Renal cortex interstitium (tissue), 11 donors: ENCODE data around the gene RSU1. TPM values are rescaled to one million over a fixed set of nuclear protein-coding genes. Genes with fewer than 3 reads are reported as not detected.

Experiments used
- DNase-seq, 11 donors: peaks; one replicate each; pipeline ENCODE4 v3.0.0-alpha.2; 2013; ENCODE audit warnings: low read depth in 9 of 11, low spot score in 4 of 11; ENCODE audit errors: extremely low read depth in 1 of 11
- polyA plus RNA-seq, 3 donors: library from polyadenylated mRNA; unstranded; fragments of 120-200 nt; gene quantifications; one replicate each; pipeline ENCODE4 v1.2.1, GENCODE V29; 2013; ENCODE audit not compliant: insufficient read length in 3 of 3

Gene RSU1
- polyA plus RNA-seq, 3 donors = 66.5 to 71.2 (median 68.3) TPM

DNA sequence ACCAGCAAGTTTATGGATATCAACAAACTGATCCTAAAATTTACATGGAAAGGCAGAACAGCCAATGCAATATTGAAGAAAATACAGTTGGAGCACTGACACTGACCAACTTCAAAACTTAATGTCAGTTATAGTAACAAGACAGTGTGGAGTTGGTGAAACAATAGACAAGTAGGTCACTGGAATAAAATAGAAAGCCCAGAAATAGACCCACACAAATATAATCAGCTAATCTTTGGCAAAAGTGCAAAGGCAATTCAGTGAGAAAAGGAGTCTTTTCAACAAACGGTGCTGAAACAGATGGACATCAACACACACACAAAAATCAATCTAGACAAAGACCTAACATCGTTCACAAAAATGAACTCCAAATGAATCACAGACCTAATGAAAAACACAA lies 13.8 kb downstream of the RSU1 start:
- no peak for DNase-seq

DNA sequence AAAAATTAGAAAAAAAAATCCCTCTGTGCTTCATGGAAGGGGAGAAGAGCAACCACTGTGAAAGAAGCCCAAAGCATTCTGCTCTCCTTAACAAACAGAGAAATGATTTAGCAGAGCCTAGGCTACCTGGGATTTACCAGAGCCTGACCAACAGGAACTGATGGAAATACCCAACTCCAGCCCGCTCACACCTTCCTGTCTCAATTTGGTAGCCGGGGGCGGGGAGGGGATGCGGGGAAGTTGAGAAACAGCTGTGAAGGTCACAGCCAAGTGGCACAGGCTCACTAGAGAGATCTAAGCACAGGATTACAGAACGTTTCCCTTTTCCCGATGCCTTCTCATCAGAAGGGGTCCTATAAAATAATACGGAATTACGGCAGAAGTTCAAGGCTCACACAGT lies 17.6 kb downstream of the RSU1 start:
- no peak for DNase-seq

DNA sequence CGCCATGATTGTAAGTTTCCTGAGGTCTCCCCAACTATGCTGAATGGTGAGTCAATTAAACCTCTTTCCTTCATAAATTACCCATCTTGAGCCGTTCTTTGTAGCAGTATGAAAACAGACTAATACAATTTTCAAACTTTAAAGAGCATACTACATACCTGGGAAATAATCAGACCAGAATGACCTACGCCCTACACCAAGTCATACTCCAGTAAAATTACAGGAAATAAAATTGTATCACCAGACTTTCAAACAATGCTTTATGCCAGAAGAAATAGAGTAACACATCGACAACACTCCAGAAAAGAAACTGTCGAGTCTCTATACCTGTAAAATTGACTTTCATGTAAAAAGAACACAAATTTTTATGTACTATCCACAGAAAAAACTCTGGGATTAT lies 18.7 kb downstream of the RSU1 start:
- DNase-seq = no peak

DNA sequence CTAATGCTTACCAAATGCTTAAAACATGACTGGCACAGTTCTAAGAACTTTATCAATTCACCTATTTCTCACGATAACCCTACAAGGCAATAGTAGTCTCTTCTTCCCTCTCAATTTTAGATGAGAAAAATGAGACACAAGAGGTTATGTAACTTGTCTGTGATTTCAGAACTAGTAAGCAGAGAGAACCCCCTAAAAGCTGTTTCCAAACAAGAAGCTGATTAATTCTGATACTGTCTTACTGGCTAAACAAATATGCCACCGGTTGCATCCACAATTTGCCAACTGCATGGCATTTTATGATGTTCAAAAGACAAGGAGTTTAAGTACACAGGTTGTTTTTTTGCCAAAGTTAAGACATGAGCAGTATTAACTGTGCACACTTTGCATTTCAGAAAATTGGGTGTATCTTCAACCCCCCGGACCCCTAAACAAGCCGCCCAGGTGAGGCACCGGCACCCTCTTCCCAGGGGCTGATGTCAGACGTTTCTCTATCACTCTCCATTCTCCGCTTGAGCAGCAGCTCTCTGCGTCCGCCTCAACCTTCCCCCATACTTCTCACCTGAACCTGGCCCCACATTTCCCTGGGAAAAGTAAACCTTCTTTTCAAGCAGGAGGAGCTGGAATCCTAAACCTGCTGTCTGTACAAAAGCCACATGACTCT lies 21.7 kb downstream of the RSU1 start:
- DNase-seq = no peak

DNA sequence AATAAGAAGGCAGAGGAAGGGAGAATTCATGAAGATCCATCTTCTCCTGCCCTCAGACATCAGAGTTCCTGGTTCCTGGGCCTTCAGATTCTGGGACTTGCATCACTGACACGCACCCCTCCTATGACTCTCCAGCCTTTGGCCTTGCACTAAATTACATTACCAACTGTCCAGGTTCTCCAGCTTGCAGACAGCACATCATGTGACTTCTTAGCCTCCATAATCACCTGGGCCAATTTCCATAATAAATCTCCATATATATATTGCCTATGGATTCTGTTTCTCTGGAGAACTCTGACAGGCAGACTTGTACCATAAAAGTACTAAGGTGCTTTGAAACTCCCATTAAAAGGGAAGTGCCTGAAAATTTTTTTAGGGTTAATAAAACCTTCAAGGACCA lies 23.2 kb downstream of the RSU1 start:
- DNase-seq = no peak

DNA sequence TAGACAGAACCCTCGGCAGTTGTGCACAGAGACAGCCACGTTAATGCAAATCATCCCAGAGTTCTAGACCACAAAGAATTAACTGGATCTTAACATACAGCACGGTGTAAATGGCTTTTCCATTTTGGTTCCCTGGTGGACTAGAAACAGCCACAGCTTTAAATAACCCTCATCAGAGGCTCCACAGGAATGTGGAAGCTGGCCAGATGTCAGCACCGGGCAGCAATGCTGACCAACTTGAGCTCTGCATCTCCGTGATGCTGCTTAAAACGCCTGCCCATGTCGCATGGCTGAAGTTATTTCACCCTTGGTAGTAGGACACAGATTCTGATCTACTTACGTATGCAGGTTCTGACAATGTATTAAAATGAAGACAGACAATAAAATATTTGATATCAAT lies 24.5 kb downstream of the RSU1 start:
- no peak for DNase-seq

DNA sequence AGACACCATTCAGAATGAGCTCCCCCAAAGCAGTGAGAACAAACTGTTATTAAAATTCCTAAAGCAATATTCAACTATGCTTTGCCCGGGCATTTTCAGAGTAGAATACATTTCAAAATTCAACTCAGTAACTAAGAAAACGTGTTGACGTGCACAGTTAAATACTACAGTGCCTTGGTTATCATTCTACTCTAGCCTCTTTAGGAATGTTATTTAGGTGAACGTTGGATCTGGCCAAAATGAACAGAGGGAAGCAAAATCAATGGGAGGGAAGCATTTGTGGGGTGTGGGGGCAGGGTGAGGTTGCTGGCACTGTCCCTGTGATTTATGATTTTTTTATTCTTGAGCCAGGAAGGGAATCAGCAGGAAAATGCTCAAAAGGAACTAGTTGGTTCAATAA lies 27.5 kb downstream of the RSU1 start:
- DNase-seq = no peak

DNA sequence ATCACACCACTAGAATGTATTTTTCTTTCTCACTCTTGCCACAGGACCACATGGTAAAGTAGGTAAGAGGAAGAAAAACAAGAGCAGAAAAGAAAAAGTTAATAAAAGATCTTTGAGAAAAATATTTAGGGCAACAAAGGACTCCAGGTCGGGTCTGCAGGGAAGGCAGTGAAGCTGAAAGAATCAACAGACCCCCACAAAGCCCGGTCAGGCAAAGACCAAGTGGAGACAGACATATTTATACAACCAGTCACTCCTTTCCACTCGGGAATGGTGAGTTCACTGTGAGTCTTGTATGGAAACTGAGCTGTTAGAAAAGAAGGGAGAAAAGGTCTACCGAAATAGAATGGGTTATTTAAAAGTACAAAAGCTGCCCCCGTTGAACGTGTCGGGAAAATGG lies 28.0 kb downstream of the RSU1 start:
- no peak for DNase-seq

DNA sequence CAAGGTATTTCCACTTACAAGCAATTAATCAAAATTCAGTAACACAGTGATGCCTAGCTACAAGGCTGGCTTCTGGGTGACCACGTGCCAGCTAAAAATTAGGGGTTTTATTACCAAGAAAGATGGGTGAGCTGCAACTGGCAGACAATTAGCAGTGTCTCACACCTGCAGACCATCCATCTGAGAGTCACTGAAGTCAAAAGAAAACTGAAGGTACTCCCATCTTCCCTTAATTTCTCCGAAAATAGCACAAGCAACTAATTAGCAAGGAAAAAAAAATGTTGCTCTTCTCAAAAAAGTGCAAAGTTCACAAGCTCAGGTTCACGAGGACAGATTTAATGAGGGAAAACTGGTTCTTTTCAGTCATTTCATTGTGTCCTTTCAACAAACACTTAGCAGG lies 28.4 kb downstream of the RSU1 start:
- no peak for DNase-seq

DNA sequence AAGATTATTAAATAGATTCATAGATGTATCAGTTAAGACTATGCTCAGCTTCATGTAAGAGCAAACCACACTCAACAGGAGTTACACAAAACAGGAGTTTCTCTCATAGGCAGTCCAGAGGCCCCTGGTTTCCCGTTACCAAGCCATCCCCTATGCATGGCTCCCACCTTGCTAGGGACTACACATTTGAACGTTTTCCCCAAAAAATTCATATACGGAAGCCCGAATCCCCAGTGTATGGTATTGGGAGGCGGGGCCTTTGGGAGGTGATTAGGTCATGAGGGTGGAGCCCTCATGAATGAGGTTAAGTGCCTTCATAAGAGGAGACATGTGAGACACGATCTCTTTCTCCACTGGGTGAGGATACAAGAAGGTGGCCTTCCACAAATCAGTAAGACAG lies 29.1 kb downstream of the RSU1 start:
- DNase-seq = no peak

DNA sequence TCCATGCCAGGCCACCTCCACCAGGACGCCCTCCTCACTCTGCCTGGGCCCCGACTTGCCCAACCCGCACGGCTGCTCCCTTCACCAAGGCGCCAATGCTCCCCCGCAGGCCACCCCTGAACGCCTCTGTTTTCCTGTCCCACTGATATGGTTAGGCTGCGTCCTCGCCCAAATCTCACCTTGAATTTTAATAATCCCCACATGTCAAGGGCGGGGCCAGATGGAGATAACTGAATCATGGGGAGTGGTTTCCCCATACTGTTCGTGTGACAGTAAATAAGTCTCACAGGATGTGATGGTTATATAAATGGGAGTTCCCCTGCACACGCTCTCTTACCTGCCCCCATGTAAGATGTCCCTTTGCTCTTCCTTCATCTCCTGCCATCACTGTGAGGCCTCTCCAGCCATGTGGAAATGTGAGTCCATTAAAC lies 29.8 kb downstream of the RSU1 start:
- no peak for DNase-seq

DNA sequence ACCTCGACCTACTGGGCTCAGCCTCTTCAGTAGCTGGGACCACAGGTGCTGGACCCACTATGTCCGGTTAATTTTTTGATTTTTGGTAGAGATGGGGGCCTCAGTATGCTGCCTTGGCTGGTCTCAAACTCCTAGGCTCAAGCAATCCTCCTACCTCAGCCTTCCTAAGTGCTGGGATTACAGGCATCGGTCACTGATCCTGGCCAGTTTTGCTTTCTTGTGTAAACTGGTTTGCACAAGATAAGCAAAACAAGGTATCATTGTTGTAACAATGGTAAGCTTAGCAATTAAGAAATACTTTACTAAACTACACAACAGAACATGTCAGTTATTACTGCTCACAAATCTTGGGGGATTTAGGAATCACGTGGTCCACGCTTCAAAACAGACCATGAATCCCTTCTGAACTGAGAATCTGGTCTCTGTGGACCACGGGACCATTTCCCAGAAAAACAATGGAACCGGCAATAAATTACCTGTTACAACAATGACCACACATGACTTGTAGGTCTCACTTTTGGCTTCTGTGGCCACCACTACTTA lies 36.8 kb downstream of the RSU1 start:
- DNase-seq = no peak

DNA sequence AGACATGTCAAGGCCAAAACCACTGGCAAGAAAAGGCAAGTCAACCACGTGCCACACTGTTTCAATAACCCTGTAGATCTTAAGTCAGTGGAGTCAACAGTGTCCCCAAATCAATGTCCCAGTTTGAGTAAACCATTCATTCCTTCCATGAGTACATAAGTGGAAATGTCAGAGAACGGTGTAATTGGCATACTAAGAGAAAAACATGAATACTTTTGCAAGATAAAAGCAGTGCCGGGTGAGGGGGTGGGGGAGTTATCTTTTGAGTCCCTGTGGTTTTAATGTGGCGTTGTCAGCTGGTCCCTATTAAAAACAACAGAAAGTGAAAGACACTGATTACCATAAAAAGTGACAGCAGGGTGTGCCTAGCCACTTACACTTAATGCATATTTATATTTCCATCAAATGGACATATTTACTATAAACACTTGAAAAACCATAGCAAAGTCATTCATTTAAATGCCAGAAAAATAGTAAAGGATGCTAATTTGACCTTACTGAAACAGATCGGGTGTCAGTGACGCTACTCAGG lies 37.8 kb downstream of the RSU1 start:
- DNase-seq = no peak

DNA sequence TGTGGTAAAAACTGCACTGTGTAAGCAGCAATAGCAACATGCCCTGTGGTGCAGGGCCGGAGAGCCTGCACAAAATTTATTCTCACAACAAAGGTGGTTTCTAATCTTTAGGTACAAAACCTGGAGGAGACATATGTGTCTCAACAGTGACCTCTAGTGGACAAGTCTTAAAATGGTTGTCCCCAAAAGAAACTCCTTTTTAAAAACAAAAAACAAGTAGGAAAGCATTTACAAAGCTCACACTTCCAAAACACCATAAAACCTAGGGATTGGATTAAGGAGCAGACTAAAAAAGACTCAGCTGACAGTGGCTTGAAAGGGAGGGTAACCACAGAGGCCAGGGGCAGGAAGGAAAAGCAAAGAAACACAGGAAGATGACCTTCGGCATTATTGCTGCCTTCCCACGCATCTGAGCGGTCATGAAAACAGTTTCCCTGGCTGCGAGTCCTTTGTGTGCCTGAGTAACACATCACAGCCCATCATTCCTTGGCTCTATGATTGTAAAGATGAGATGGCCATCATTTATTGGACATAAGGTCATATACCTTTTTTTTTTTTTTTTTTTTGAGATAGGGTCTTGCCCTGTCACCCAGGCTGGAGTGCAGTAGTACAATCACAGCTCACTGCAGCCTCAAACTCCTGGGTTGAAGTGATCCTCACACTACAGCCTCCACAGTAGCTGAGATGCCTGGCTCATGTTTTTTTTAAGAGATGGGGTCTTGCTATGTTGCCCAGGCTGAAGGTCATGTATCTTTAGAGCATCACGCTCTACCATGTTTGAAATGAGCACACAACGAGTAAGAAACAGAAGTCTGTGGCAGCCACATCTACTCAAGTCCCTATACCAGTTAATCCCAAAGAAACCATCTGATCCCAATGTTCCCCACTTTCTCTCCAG lies 39.5 kb downstream of the RSU1 start:
- DNase-seq = peak; percentile 33 to 72 (median 58)

DNA sequence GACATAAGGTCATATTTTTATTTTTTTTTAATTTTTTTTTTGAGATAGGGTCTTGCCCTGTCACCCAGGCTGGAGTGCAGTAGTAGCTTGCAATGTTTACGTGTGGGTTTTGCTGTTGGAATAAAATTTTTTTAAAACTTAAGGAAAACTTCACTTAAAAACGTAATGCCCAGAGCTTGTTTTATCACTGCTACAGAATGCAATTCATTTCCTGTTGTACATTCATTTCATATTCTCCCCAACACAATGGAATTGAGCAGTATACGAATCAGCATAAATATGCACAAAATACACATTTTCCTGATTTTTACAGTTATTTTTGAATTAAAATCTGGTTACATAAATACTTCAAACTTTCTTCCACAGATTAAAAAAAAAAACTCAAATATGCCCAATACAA lies 40.3 kb downstream of the RSU1 start:
- DNase-seq = no peak

DNA sequence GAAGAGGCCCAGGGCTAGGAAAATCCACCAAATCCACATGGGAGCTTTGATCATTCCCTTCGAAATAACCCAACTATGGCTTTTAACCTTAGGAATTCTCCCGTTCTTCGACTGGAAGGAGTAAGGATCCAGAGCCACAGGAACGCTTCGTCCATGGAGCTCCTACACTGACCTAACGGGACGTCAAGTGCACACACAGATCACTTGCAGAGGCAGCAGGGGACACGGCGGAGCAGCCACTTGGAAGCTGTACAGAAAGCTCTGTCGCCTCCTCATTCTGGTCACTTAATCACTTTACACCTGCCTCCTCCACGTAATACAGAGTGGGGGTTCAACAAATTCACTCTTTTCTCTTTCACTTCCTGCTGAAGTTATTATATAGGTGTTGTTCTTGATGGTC lies 43.9 kb downstream of the RSU1 start:
- DNase-seq = no peak

DNA sequence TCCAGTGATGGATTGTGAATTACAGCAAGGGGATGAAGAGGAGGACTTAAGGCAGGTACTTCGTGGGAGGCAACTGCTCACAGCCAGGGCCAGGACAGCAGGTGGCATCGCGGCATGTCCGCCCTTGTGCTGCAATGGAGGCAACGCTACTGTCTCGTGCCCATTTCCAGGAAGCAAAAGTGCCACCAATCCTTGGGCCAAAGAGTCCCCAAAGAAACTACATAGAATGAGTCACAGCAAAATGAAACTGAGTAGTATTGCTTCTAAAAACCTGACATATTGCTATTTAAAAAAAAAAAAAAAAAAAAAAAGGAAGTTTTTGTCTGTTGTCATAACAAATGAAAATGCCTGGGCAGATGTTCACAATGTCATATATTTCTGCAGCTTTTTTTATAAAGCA lies 46.6 kb downstream of the RSU1 start:
- no peak for DNase-seq

DNA sequence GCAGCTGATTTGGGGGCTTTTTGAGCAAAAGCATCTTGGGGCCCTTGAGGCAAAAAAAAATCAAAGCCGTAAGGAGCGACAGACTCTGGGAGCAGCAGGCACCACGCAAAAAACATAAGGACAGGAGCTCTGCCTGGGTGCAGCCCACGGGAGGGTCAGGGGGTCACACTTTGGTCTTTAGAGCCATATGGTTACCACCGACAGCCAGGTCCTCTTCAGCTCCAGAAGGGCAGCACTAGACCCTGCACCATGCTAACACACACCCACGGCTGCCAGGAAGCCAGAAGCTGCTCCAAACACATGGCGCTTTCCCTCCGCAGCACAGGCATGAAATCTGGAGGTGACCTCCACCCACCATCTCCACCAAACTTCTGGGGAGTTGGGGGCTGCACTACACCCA lies 47.1 kb downstream of the RSU1 start:
- DNase-seq = no peak

DNA sequence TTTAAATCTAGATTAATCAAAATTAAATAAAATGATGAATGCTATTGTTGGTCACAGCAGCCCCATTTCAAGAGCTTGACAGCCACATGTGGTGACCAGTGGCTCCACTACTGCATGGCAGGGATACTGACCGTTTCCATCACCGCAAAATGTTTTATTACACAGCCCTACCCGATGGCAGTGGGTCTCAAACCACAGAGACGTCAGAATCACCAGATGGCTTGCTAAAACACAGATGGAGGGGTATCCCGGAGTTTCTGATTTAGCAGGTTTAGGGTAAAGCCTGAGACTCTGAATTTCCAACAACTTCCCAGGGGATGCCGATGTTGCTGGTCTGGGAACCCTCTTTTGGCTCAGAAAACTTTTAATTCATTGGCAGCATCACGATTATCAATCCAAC lies 47.9 kb downstream of the RSU1 start:
- DNase-seq = no peak

DNA sequence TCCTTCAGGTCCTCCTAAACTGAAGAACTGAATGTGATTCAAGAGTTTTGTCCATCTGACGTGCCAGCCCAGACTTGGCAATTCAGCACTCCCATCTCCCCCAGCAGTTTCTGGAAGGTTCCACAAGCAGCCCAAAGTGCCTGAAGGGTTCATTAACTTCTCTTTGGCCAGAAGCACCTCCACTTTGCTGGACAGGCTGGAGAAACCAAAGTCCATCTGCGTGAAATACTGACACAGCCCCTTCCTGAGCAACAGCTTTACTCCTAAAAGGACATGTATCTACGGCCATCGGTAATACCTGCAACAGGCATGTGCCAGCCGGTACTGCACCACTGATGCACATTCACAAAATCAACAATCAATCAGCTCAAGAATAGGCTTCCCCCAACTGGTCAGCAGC lies 48.5 kb downstream of the RSU1 start:
- DNase-seq = no peak
